UCSD-AML1 (cell line): ENCODE results near the gene PRELID3B.
"Not testable (repeated sequence)": the region's sequence is repeated elsewhere in the genome, so short reads cannot be mapped to it uniquely, and the experiment has no call there.

Experiments
- DNase-seq: peaks from one replicate; lab custom pipeline; 2025; ENCODE audit not compliant: unreplicated experiment; lab: John Stamatoyannopoulos, UW

Gene PRELID3B

GRCh38 chr20:59027741-59028320, 14.8 kb downstream of the PRELID3B start:
- DNase-seq = no peak

- no peak for DNase-seq
These were observed 15.5 kb downstream of the PRELID3B start for GRCh38 chr20:59026904-59027740.

DNA sequence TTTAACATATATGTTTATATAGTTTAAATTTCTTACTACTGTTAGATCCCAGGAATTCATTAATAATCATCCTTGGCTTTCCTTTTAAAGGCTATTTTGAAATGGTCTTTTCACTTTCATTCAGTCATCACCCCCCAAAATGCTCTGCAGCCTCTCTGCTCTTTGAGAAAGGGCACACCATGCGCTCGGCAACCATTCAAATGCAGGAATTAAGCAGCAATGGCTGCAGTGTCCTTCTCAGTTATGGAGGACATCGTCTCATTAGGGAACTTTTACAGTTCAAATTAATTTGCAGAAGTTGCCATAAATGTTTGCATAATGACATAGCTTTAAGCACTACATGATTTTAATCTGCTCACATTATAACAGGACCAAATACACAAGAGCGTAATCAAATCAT, 17.1 kb downstream of the PRELID3B start:
- DNase-seq = no peak

DNA sequence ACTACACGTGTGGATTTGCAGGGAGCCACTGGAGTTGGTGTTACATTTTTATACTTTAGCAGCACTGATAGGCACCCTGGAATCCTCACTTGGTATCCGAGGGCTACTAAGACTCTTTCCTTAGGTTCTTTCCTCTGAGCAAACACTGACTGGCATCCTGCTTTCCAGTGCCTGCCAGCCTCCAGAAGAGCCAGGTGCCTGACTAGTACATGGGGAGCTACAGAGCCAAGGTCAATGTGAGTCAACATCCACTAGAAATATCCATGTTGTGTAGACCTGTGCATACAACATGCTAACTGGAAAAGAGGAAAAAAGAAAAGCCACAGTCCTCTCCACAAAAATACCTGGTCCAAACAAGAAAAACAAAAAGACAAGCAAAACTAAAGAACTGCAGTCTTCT, 17.5 kb downstream of the PRELID3B start:
- no peak for DNase-seq

GRCh38 chr20:59024111-59024530, 18.5 kb downstream of the PRELID3B start:
- DNase-seq = no peak

- DNase-seq = no peak
These were observed 19.0 kb downstream of the PRELID3B start for GRCh38 chr20:59023616-59024015.

- DNase-seq = no peak
These were observed 19.8 kb downstream of the PRELID3B start for GRCh38 chr20:59022754-59023153.

DNA sequence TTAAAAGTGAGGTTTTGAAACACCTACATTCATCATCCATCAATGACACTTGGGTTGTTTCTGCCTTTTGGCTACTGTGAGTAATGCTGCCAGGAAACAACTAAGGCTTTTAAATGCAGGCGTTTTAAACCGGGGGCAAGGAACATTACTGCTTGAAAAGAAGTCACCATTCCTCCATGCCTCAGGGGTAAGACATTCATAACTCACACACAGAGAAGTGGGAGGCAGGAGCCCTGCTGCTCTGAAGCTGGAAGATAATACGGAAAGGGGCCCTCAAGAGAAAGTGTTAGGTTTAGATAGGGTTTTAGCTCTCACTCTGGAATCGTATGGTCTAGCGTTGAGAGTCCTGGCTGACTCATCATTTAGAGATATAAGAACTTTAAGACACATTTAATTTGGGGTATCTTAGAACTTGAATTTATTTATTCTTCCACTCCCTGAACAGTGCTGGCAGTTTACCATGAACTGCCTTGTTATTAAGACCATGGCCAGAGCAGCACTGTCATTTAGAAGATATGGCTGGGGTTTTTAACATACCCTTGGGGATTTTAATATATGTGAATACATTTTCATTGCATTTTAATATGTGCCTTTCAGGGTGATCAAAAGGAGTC, 21.5 kb downstream of the PRELID3B start:
- DNase-seq = no peak

GRCh38 chr20:59019217-59019616, 23.4 kb downstream of the PRELID3B start, which contains the start of gene TUBB1:
TUBB1 (plus strand) TSS chr20:59019429; CDS start chr20:59019523, 94 bp downstream.
- peak; percentile 52 for DNase-seq

GRCh38 chr20:59018817-59019216, 23.8 kb downstream of the PRELID3B start:
- no peak for DNase-seq

GRCh38 chr20:59017493-59018231, 24.9 kb downstream of the PRELID3B start:
- DNase-seq = no peak

GRCh38 chr20:59016795-59017492, 25.6 kb downstream of the PRELID3B start:
- no peak for DNase-seq

DNA sequence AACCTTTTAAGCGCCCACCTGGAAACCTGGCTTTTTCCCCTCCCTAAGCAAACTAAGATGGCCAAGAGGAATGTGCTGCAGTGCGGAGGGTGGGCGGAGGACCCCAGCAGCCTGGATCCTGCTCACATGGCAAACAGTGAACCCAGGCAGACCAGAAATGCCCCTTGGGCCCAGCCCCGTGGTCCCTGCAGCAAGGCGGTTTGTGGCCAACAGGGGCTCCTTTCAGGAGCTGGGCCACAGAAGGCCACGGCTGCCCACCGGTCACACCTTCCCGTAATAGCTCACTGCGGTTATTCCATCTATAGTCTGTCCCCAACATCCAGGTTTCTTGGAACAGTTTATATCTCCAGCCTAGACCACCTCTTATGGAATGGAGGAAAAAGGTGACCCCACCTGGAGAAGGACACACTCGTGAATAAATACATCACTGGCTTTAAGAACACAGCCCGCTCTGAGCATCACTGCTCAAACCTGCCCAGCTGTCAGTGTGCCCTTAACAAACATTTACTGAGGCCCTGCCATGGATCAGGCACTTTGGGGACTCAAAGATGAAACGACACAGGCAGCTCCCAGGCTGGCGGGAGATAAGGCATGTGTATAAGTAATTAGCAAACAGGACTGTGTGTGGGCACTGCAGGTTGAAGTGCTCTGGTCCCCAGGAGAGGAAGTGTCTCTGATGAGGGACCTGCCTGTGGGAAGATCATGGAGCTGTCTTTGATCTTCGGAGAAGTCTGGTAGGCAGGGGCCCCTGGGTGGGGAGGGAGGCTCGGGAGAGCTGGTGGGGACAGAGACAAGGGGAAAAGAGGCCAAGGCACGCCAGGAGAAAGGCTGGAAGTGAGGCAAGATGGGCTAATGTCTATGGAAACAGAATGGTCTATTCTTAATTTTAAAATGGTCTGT, 26.5 kb downstream of the PRELID3B start:
- DNase-seq = no peak

DNA sequence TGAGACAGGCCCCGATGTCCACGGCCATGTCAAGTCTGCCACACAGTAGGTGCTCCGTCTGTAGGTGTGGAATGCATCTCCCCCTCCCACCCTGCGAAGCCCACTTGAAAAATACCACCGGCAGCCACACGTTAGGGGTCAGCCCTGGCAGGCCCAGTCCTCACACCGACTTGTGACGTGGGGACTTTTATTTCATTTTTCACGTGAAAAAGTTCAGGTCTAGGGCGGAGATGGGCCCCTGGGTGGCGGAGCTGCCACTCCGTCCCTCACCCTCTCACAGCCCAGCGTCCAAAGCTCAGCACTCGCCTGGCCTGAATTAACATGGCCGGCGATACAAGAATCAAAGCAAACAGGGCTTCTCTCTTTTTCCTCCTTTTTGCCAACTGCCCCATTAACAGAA, 27.2 kb downstream of the PRELID3B start:
- DNase-seq = no peak

GRCh38 chr20:59014680-59015389, 27.8 kb downstream of the PRELID3B start:
- DNase-seq = peak; percentile 66

DNA sequence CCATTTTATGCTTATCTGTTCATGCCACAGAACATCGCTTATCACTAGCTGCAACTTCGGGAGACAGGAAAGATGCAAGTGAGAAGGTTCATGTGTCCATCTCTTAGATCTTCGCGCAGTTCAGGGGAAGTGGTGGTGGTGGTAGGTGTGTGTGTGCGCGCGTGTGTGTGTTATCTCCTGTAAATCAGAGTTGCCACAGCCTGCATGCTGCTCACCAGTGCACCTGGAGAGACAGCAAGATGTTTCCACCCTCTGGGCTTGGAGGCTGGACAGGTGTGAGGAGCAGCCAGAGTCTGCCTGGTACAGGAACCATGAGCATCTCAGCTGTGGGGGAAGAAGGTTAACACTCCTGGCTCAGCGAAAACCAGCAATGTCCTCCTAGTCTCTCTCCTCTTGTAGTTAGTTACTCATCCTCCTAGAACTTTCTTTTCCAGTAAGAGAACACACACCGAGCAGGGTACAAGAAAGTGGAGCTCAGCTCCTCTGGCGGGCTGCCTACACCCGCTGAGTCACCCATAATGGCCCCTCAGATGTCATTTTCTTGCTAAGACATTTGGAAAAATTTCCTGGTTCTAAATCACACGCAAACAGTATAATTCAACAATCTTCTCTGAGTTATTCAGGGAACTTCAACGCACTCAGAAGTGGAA, 28.5 kb downstream of the PRELID3B start:
- no peak for DNase-seq

GRCh38 chr20:59013031-59013951, 29.3 kb downstream of the PRELID3B start:
- DNase-seq = no peak

GRCh38 chr20:59011874-59012157, 30.8 kb downstream of the PRELID3B start:
- DNase-seq = not testable (repeated sequence)
